K562 (cell line): ENCODE data around the gene DUSP16. TPM values are rescaled to one million over a fixed set of nuclear protein-coding genes. Genes with fewer than 3 reads are reported as not detected.

Experiments used
- ATAC-seq: fragments of 200-7000 bp; cut with Tn5 transposase; 3 replicates; pipeline ENCODE4 v1.9.1; 2020; ENCODE audit warnings: moderate library complexity
- BruUV-seq: library from RNA; stranded (reverse); fragments of 400-500 nt; replicated peaks from 2 replicates; lab custom pipeline; 2021; lab: Mats Ljungman, UMichigan
- CTCF ChIA-PET: fragments of 300-600 bp; formaldehyde crosslinking; extraction: SDS; loops from one replicate; lab custom pipeline; 2021; ENCODE audit warnings: low intra/inter-chr PET ratio; lab: Yijun Ruan, JAX
- POLR2A ChIA-PET: fragments of 300-600, 350-650 bp; sonication (Branson Sonifier 250); formaldehyde crosslinking; extraction: SDS; loops from one replicate; lab custom pipeline; 2021; ENCODE audit warnings: antibody characterized with exemption, inconsistent platforms; lab: Yijun Ruan, JAX
- DNase-seq, 4 experiments: peaks; one replicate each; pipeline versions ENCODE4 v3.0.0 to v3.0.0-alpha.2; 2011 to 2018; ENCODE audit warnings: low spot score in 3 of 4, mixed read lengths in 3 of 4; ENCODE audit errors: extremely low read depth in 1 of 4
- FAIRE-seq: peaks from 2 replicates; lab custom pipeline; 2011; peaks lifted over from hg19 to GRCh38; lab: Jason Lieb, UNC
- H2AFZ ChIP-seq: 2 replicates; pipeline ENCODE4 v1.6.0; 2011; ENCODE audit warnings: low read depth, low read length, control low read depth, inconsistent platforms
- H3K27ac ChIP-seq: fragments of 200-600 bp; 3 replicates; pipeline ENCODE4 v1.8.0; 2011; ENCODE audit warnings: low read depth, mild to moderate bottlenecking, control low read depth, inconsistent platforms, low read length, moderate library complexity, mixed read lengths; ENCODE audit errors: extremely low read depth
- H3K27me3 ChIP-seq, 2 experiments: fragments of 300-600 bp in 1 of 2; 2 replicates in 1 of 2; 3 replicates in 1 of 2; pipeline versions ENCODE4 v1.6.0 to v1.8.0; 2011; ENCODE audit warnings: inconsistent platforms in 2 of 2, low read length in 2 of 2, mild to moderate bottlenecking in 1 of 2, mixed read lengths in 1 of 2, moderate library complexity in 1 of 2; ENCODE audit not compliant: control insufficient read depth in 2 of 2, insufficient read depth in 2 of 2
- H3K36me3 ChIP-seq: fragments of 300-600 bp; 3 replicates; pipeline ENCODE4 v1.8.0; 2011; ENCODE audit warnings: mild to moderate bottlenecking, low read length, inconsistent platforms; ENCODE audit not compliant: control insufficient read depth, insufficient read depth
- H3K4me1 ChIP-seq, 2 experiments: fragments of 200-600 bp in 1 of 2; replicated peaks in 1 of 2; 2 replicates in 1 of 2; 3 replicates in 1 of 2; pipeline versions ENCODE4 v1.5.1 to v1.8.0; 2011; ENCODE audit warnings: inconsistent platforms in 2 of 2, low read length in 2 of 2, mild to moderate bottlenecking in 1 of 2, mixed read lengths in 1 of 2, moderate library complexity in 1 of 2; ENCODE audit not compliant: control insufficient read depth in 2 of 2, insufficient read depth in 2 of 2
- H3K4me2 ChIP-seq: 2 replicates; pipeline ENCODE4 v1.6.1; 2011; ENCODE audit warnings: low read length, control low read depth, inconsistent platforms, mixed read lengths; ENCODE audit not compliant: insufficient read depth
- H3K4me3 ChIP-seq: fragments of 200-600 bp; sonication (generic), shearing (Covaris generic); 2 replicates; pipeline ENCODE4 v1.5.1; 2016; ENCODE audit warnings: control low read depth, inconsistent platforms
- H3K79me2 ChIP-seq: fragments of 200-600 bp; 3 replicates; pipeline ENCODE4 v1.8.0; 2011; ENCODE audit warnings: low read length, inconsistent platforms; ENCODE audit not compliant: control insufficient read depth, insufficient read depth
- H3K9ac ChIP-seq, 2 experiments: 2 replicates each; pipeline versions ENCODE4 v1.6.0 to v1.6.1; 2011; ENCODE audit warnings: low read depth in 2 of 2, low read length in 2 of 2, control low read depth in 1 of 2, inconsistent platforms in 1 of 2, mild to moderate bottlenecking in 1 of 2, mixed read lengths in 1 of 2; ENCODE audit not compliant: insufficient read depth in 1 of 2
- H3K9me1 ChIP-seq: one replicate; pipeline ENCODE4 v1.6.0; 2011; ENCODE audit warnings: inconsistent platforms, mild to moderate bottlenecking, low read length, moderate library complexity; ENCODE audit not compliant: control insufficient read depth, insufficient read depth
- H3K9me3 ChIP-seq: replicated peaks from 2 replicates; pipeline ENCODE4 v1.5.1; 2011; ENCODE audit warnings: low read depth, low read length, inconsistent platforms; ENCODE audit not compliant: control insufficient read depth, insufficient read depth
- H4K20me1 ChIP-seq: replicated peaks from 2 replicates; pipeline ENCODE4 v1.6.1; 2011; ENCODE audit warnings: low read length, inconsistent platforms, mixed read lengths; ENCODE audit not compliant: control insufficient read depth, insufficient read depth
- E2F5 ChIP-seq: sonication (generic); formaldehyde crosslinking; IDR thresholded peaks from 2 replicates; pipeline ENCODE4 v1.8.0; 2022; ENCODE audit warnings: mild to moderate bottlenecking, missing genetic modification reagents
- EP400 ChIP-seq: fragments of 450-650 bp; IDR thresholded peaks from 2 replicates; pipeline ENCODE4 v1.6.1; 2017; ENCODE audit warnings: antibody characterized with exemption, mild to moderate bottlenecking, moderate library complexity
- MCM3 ChIP-seq: fragments of 450-650 bp; IDR thresholded peaks from 2 replicates; pipeline ENCODE4 v1.6.1; 2016
- MITF ChIP-seq: IDR thresholded peaks from 2 replicates; pipeline ENCODE4 v1.6.1; 2014; ENCODE audit warnings: antibody characterized with exemption
- MTA3 ChIP-seq: fragments of 450-650 bp; formaldehyde crosslinking; IDR thresholded peaks from 2 replicates; pipeline ENCODE4 v1.6.1; 2017; ENCODE audit warnings: mild to moderate bottlenecking, borderline replicate concordance
- SETDB1 ChIP-seq: IDR thresholded peaks from one replicate; pipeline ENCODE4 v1.6.1; 2012; ENCODE audit warnings: low read length, control low read depth, inconsistent platforms
- SNRNP70 ChIP-seq: fragments of 200-400 bp; formaldehyde crosslinking; optimal IDR thresholded peaks from 2 replicates; pipeline ENCODE3; 2017; ENCODE audit warnings: low read depth, low read length
- SP2 ChIP-seq: IDR thresholded peaks from 2 replicates; pipeline ENCODE4 v1.6.1; 2011; ENCODE audit warnings: mild to moderate bottlenecking, low read depth, low read length, moderate library complexity; ENCODE audit not compliant: poor library complexity, severe bottlenecking; ENCODE audit errors: extremely low read depth
- SRSF3 ChIP-seq: fragments of 200-400 bp; formaldehyde crosslinking; IDR thresholded peaks from 2 replicates; pipeline ENCODE4 v1.6.1; 2016; ENCODE audit warnings: mild to moderate bottlenecking, low read length, moderate library complexity; ENCODE audit not compliant: insufficient read depth
- THAP12 ChIP-seq: fragments of 250-450 bp; sonication (Bioruptor Pico); IDR thresholded peaks from 2 replicates; pipeline ENCODE4 v1.9.0; 2021; ENCODE audit warnings: mild to moderate bottlenecking, inconsistent platforms
- USF2 ChIP-seq: sonication (generic); formaldehyde crosslinking; IDR thresholded peaks from 2 replicates; pipeline ENCODE4 v1.5.0; 2020; ENCODE audit warnings: missing genetic modification reagents
- ZBTB26 ChIP-seq: fragments of 450-650 bp; formaldehyde crosslinking; IDR thresholded peaks from 2 replicates; pipeline ENCODE4 v1.4.0; 2022; ENCODE audit warnings: missing genetic modification characterization
- ZNF398 ChIP-seq: fragments of 250-450 bp; sonication (Bioruptor Pico); IDR thresholded peaks from 2 replicates; pipeline ENCODE4 v1.8.0; 2021; ENCODE audit warnings: moderate library complexity, mild to moderate bottlenecking, inconsistent platforms
- ZNF668 ChIP-seq: fragments of 250-450 bp; sonication (Bioruptor Pico); IDR thresholded peaks from 2 replicates; pipeline ENCODE4 v1.8.0; 2022; ENCODE audit warnings: mild to moderate bottlenecking, inconsistent platforms
- ZSCAN32 ChIP-seq: fragments of 450-650 bp; formaldehyde crosslinking; IDR thresholded peaks from 2 replicates; pipeline ENCODE4 v1.4.0; 2020; ENCODE audit warnings: mild to moderate bottlenecking, moderate library complexity
- WGBS: fragments of 100-300 bp; shearing (Covaris generic); methylation state at CpG from one replicate; pipeline ENCODE4 v1.1.6; 2016; ENCODE audit warnings: low coverage, mixed read lengths; ENCODE audit not compliant: insufficient coverage; ENCODE audit errors: missing lambda C conversion rate; 5-methylcytosine and 5-hydroxymethylcytosine counted together
- in situ Hi-C: fragments of 300-500 bp; cut with MboI; formaldehyde crosslinking; loops from 4 replicates; pipeline ENCODE4 v1.15.0; 2018; ENCODE audit warnings: inconsistent platforms, mixed read lengths
- intact Hi-C: fragments of 100-400 bp; cut with micrococcal nuclease; formaldehyde crosslinking; loops from 2 replicates; pipeline ENCODE4 v1.14.2; 2022
- polyA plus RNA-seq, 8 experiments: library from polyadenylated mRNA; depleted of rRNA in 4 of 8; stranded (reverse) in 5 of 8; unstranded in 3 of 8; fragments of >200 nt; fragmentation: Nextera tagmentation in 2 of 8; fragmentation: Illumina TruSeq in 1 of 8; extraction: Ambion mirVana in 2 of 8; extraction: Trizol in 1 of 8; gene quantifications; 2 replicates each; pipeline versions ENCODE4 v1.2.1 to v1.2.3, GENCODE V29; 2011 to 2014; ENCODE audit warnings: inconsistent platforms in 1 of 8, missing spikeins in 1 of 8
- total RNA-seq, 7 experiments: library from RNA; depleted of rRNA in 6 of 7; stranded (reverse); fragments of >200 nt in 6 of 7; fragmentation: Illumina TruSeq in 2 of 7; extraction: Trizol in 2 of 7; gene quantifications; 2 replicates each; pipeline versions ENCODE4 v1.2.1 to v1.2.3, GENCODE V29; 2011 to 2021; ENCODE audit warnings: low replicate concordance in 1 of 7

Gene DUSP16
- total and polyA plus RNA-seq, 9 of the 15 experiments (the other 6 are each of a cell fraction or from before 2014, with no cell fraction given): 0.70 to 12.3 (median 5.7) TPM

- ChIA-PET CTCF (no interaction called here), POLR2A (interaction anchor here (1.2 kb wide), 1 partner anchor 11 kb away, joined by 4 read pairs; no protein-coding TSS in a partner anchor)
- Histone ChIP-seq H3K27me3 (no peaks in the 10 kb centered on the region), H4K20me1 (no peaks in the 10 kb centered on the region), H3K4me1 (peaks cover 0 to 9% of the 10 kb centered on the region in 2 experiments; a peak in 2 of 5 replicates), H3K4me3 (no peak overlapping the region), H3K36me3 (peaks cover 20% of the 10 kb centered on the region; the same call in 1 of the 3 replicates), H3K4me2 (no peak overlapping the region), H2AFZ (no peak overlapping the region), H3K79me2 (no peaks in the 10 kb centered on the region), H3K9me3 (no peaks in the 10 kb centered on the region), H3K27ac (no peak overlapping the region), H3K9ac (no peak overlapping the region), H3K9me1 (no peaks in the 10 kb centered on the region)
- intact Hi-C loops: no loop called here
- no peak for ATAC-seq
- in situ Hi-C loops: no loop called here
- BruUV-seq: no TSS peak
- no peak for DNase-seq
- no peak for FAIRE-seq
- WGBS: 88% methylated on average over 6 of the region's 6 CpGs
- TF ChIP-seq SNRNP70 (no peak), ZNF398 (CRISPR knock-in tag) (no peak), SP2 (no peak), THAP12 (CRISPR knock-in tag) (no peak), E2F5 (no peak), MTA3 (no peak), ZNF668 (CRISPR knock-in tag) (no peak), EP400 (no peak), MCM3 (no peak), ZSCAN32 (CRISPR knock-in tag) (no peak), SRSF3 (no peak), ZBTB26 (no peak), MITF (no peak), SETDB1 (no peak), USF2 (no peak)
Observed at GRCh38 chr12:12487490-12487889, 75.2 kb downstream of the DUSP16 start.
